ENCODE results near the gene VCAM1. TPM values are rescaled to one million over a fixed set of nuclear protein-coding genes. Genes with fewer than 3 reads are reported as not detected.

The VCAM1 gene
- total and polyA plus RNA-seq, 2 of the 4 experiments (the other 2 are of a cell fraction), result 10.1 to 21.1 TPM

- in situ Hi-C loops (cut with MboI; ENCODE audit: low sequenced_read_pairs), result no loop called here
- POLR2A ChIA-PET (ENCODE audit: unreplicated experiment), result no interaction called here
Observed at GRCh38 chr1:100752791-100753190, 33.2 kb downstream of the VCAM1 start.

More at GRCh38 chr1:100752791-100753190, 33.2 kb downstream of the VCAM1 start:
- Histone ChIP-seq H2AFZ (replicated peaks; ENCODE audit: low read length, poor library complexity) (no peak overlapping the region), H3K18ac (ENCODE audit: low read depth, low read length) (no peak overlapping the region), H3K9me1 (ENCODE audit: insufficient read depth, low read length) (no peaks in the 10 kb centered on the region), H4K91ac (ENCODE audit: insufficient read depth, low read depth, low read length) (no peak overlapping the region), H3K14ac (replicated peaks; ENCODE audit: low read depth, low read length) (no peak overlapping the region), H2BK5ac (ENCODE audit: low read depth, low read length, poor library complexity, severe bottlenecking) (no peak overlapping the region), H3K56ac (ENCODE audit: extremely low read depth, insufficient read depth, low read length) (no peak overlapping the region), H3K4me2 (ENCODE audit: low read depth, low read length) (no peak overlapping the region), H3K4me1 (ENCODE audit: control insufficient read depth, insufficient read depth, low read length) (no peaks in the 10 kb centered on the region), H3K79me1 (ENCODE audit: low read depth in 1 of 2, low read length in 2 of 2) (no peaks in the 10 kb centered on the region), H3K27ac (ENCODE audit: insufficient read depth, low read length) (no peak overlapping the region), H3K4ac (ENCODE audit: low read depth, low read length) (no peak overlapping the region), H2AK9ac (replicated peaks; ENCODE audit: low read depth, low read length, poor library complexity) (no peak overlapping the region), H3K4me3 (ENCODE audit: insufficient read depth, low read depth, low read length) (no peak overlapping the region), H3K9ac (ENCODE audit: low read depth, low read length) (no peak overlapping the region), H3K23ac (ENCODE audit: low read depth, low read length) (no peak overlapping the region), H4K8ac (ENCODE audit: low read depth in 2 of 2, low read length in 2 of 2) (no peak overlapping the region), H3K36me3 (ENCODE audit: control insufficient read depth, insufficient read depth, low read length) (no peaks in the 10 kb centered on the region), H2BK120ac (ENCODE audit: low read depth, low read length) (no peak overlapping the region), H3K9me3 (ENCODE audit: control insufficient read depth, insufficient read depth, low read length) (no peaks in the 10 kb centered on the region), H2BK15ac (ENCODE audit: low read depth, low read length) (no peak overlapping the region), H4K20me1 (ENCODE audit: insufficient read depth, low read length) (no peaks in the 10 kb centered on the region), H2AK5ac (ENCODE audit: low read depth, low read length) (no peak overlapping the region), H3K27me3 (ENCODE audit: control insufficient read depth, insufficient read depth, low read length) (no peaks in the 10 kb centered on the region), H2BK20ac (ENCODE audit: low read depth, low read length) (no peak overlapping the region), H4K5ac (ENCODE audit: low read depth, low read length) (no peak overlapping the region)
- dilution Hi-C loops (cut with HindIII; ENCODE audit: low sequenced_read_pairs, unreplicated experiment), result no loop called here
- no peak for TF ChIP-seq CEBPB (IDR thresholded peaks at IDR 0.05; ENCODE audit: low read depth, low read length)
- no peak for TF ChIP-seq USF2 (IDR thresholded peaks at IDR 0.05; ENCODE audit: low read depth, low read length)
- no peak for TF ChIP-seq RFX5 (IDR thresholded peaks at IDR 0.05; ENCODE audit: low read depth, low read length)
- TF ChIP-seq FOS (IDR thresholded peaks at IDR 0.05; ENCODE audit: low read depth, low read length), result no peak
- no peak for TF ChIP-seq MAZ (IDR thresholded peaks at IDR 0.05; ENCODE audit: borderline replicate concordance, low read depth, low read length)
- TF ChIP-seq RAD21 (IDR thresholded peaks at IDR 0.05; ENCODE audit: low read length), result no peak
- no peak for TF ChIP-seq RCOR1 (IDR thresholded peaks at IDR 0.05; ENCODE audit: insufficient replicate concordance, low read length)
- TF ChIP-seq MXI1 (IDR thresholded peaks at IDR 0.05; ENCODE audit: borderline replicate concordance, low read depth, low read length), result no peak
- no peak for ATAC-seq (ENCODE audit: low read depth)
- intact Hi-C loops (cut with micrococcal nuclease), result no loop called here
- BruUV-seq (replicated peaks), result no TSS peak
- CTCF ChIA-PET, result no interaction called here
- DNase-seq, result no peak
- no CpG with 5 or more reads among the region's 5 CpGs for WGBS, 2 experiments (ENCODE audit: extremely low coverage in 2 of 2, insufficient read length in 1 of 2)

All from IMR-90 (cell line).